ENCODE data around the gene WDR54. TPM values are rescaled to one million over a fixed set of nuclear protein-coding genes. Genes with fewer than 3 reads are reported as not detected.

WDR54 gene
- total and polyA plus RNA-seq, 7 donors = 0.52 to 2.4 (median 1.5) TPM

DNA sequence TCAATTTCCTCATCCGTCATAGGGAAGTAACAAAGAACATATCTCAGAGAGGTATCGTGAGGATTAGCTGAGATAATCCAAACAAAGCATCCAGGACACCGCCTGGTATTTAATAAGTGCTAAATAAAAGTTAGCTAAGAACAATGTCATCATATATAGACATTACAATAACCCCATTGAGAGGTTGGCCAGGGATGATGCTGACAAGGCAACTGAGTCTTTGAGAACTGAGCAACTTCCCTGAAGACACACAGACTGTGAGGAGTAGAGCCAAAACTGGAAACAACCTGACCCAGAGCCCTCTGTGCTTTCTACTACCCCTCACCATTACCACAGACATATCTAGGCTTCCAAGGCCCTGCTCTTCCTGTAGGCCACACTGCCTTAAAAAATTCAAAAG lies 39.8 kb upstream of the WDR54 start:
- ATAC-seq (peak in 1 of 4 donors; percentile 7), DNase-seq (no peak)
- H3K4me1 ChIP-seq = peaks cover 44% of the 10 kb centered on the region
- TF ChIP-seq, protein P1, sequence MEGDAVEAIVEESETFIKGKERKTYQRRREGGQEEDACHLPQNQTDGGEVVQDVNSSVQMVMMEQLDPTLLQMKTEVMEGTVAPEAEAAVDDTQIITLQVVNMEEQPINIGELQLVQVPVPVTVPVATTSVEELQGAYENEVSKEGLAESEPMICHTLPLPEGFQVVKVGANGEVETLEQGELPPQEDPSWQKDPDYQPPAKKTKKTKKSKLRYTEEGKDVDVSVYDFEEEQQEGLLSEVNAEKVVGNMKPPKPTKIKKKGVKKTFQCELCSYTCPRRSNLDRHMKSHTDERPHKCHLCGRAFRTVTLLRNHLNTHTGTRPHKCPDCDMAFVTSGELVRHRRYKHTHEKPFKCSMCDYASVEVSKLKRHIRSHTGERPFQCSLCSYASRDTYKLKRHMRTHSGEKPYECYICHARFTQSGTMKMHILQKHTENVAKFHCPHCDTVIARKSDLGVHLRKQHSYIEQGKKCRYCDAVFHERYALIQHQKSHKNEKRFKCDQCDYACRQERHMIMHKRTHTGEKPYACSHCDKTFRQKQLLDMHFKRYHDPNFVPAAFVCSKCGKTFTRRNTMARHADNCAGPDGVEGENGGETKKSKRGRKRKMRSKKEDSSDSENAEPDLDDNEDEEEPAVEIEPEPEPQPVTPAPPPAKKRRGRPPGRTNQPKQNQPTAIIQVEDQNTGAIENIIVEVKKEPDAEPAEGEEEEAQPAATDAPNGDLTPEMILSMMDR (IDR thresholded peaks at IDR 0.05) = no peak
- H3K4me3 ChIP-seq = no peak overlapping the region
- no peaks in the 10 kb centered on the region for H3K27me3 ChIP-seq (ENCODE audit: insufficient read depth in 3 of 3, low read length in 2 of 3)
- H3K9me3 ChIP-seq = no peaks in the 10 kb centered on the region
- peaks cover 2 to 23% of the 10 kb centered on the region in 2 donors for H3K36me3 ChIP-seq (ENCODE audit: insufficient read depth in 1 of 2, low read depth in 1 of 2)
- WGBS, 3 donors = 89 to 95% (median 94%) methylated on average over 3 of the region's 3 CpGs
- intact Hi-C loops (cut with DNase I) = no loop called here
- no peak overlapping the region for H3K27ac ChIP-seq

DNA sequence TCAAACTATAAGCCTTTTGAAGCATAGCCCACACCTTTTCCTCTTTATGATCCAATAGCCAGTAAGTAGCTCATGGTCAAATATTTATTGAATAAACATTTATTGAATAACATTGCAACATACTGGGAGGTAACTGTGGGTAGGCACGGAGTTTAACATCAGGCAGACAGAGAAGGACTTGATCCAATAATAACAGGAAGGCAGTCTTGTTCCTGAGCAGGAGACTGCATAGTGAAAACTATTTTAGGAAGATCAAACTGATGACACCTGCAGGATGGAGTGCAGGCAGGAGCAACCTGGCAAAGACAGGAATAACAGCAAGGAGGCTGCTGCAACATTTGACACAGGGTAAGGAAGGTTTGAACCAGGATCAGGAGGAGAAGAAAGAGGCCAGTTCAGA lies 38.3 kb upstream of the WDR54 start:
- H3K9me3 ChIP-seq = no peaks in the 10 kb centered on the region
- no peak overlapping the region for H3K27ac ChIP-seq
- intact Hi-C loops (cut with DNase I) = no loop called here
- peaks cover 2 to 9% of the 10 kb centered on the region in 2 donors for H3K36me3 ChIP-seq (ENCODE audit: insufficient read depth in 1 of 2, low read depth in 1 of 2)
- 6 to 19% (median 12%) methylated on average over 1 of the region's 1 CpG for WGBS, 3 donors
- TF ChIP-seq, protein P1 (IDR thresholded peaks at IDR 0.05) = no peak
- peaks cover 58% of the 10 kb centered on the region for H3K4me1 ChIP-seq
- H3K4me3 ChIP-seq = no peak overlapping the region
- H3K27me3 ChIP-seq (ENCODE audit: insufficient read depth in 3 of 3, low read length in 2 of 3) = no peaks in the 10 kb centered on the region
- peak in 2 of 4 donors; percentile 23 to 57 for ATAC-seq
- DNase-seq = no peak

DNA sequence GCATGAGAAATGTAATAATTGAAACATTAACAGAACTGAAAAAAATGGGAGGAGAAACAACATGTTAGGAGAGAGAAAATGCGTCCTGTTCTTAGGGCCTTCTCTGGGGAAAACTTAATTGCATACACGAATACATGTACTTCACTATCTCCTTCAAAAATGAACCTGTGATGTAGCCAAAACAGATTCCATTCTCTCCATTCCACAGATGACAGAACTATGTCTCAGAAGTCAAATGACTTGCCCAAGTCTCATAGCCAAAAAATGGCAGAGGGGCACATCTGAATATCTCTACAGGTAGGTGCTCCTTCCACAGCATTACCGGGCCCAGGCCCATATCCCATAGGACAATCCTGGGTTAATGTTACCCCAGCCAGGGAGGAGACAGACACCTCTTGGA lies 37.5 kb upstream of the WDR54 start:
- H3K9me3 ChIP-seq = no peaks in the 10 kb centered on the region
- no peak for ATAC-seq

DNA sequence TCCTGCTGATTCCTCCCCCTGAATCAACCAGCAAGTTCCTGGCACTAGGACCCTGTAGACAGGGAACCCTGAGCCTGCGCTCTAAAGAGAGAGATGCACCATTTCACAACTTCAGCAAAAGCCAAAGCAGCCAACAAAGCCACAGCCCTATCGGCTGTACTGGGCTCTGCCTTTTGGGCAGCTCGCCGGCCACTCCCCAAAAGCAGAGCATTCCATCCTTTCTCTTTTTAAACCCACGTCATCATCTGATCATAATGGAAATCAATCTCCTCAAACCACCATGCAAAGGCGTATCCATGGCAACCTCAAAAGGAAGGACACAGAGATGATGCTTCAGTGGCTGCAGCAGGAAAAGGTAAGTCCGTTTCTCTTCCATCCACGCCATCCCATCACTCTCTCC lies 36.1 kb upstream of the WDR54 start:
- peaks cover 68% of the 10 kb centered on the region for H3K4me1 ChIP-seq
- peak in 1 of 4 donors; percentile 34 for ATAC-seq
- no peak overlapping the region for H3K27ac ChIP-seq

More for the DNA sequence above, 37.5 kb upstream of the WDR54 start:
- 54 to 61% (median 55%) methylated on average over 3 of the region's 3 CpGs for WGBS, 3 donors
- intact Hi-C loops (cut with DNase I) = no loop called here
- DNase-seq = no peak
- Histone ChIP-seq H3K4me1 (peaks cover 66% of the 10 kb centered on the region), H3K36me3 (ENCODE audit: insufficient read depth in 1 of 2, low read depth in 1 of 2) (peaks cover 2 to 9% of the 10 kb centered on the region in 2 donors), H3K27ac (no peak overlapping the region), H3K4me3 (no peak overlapping the region), H3K27me3 (ENCODE audit: insufficient read depth in 3 of 3, low read length in 2 of 3) (no peaks in the 10 kb centered on the region)
- TF ChIP-seq, protein P1 (IDR thresholded peaks at IDR 0.05) = no peak

More for the DNA sequence above, 36.1 kb upstream of the WDR54 start:
- no peak overlapping the region for H3K4me3 ChIP-seq
- 73 to 78% (median 76%) methylated on average over 8 of the region's 8 CpGs for WGBS, 3 donors
- no peaks in the 10 kb centered on the region for H3K27me3 ChIP-seq (ENCODE audit: insufficient read depth in 3 of 3, low read length in 2 of 3)
- H3K9me3 ChIP-seq = no peaks in the 10 kb centered on the region
- no peak for DNase-seq
- H3K36me3 ChIP-seq (ENCODE audit: insufficient read depth in 1 of 2, low read depth in 1 of 2) = peaks cover 2 to 9% of the 10 kb centered on the region in 2 donors
- TF ChIP-seq, protein P1 (IDR thresholded peaks at IDR 0.05) = no peak
- intact Hi-C loops (cut with DNase I) = no loop called here
